ENCODE results near the gene CDH23. TPM values are rescaled to one million over a fixed set of nuclear protein-coding genes. Genes with fewer than 3 reads are reported as not detected.

The CDH23 gene
- polyA plus RNA-seq, 1 donor from 2014 or later = 6.6 TPM

DNA sequence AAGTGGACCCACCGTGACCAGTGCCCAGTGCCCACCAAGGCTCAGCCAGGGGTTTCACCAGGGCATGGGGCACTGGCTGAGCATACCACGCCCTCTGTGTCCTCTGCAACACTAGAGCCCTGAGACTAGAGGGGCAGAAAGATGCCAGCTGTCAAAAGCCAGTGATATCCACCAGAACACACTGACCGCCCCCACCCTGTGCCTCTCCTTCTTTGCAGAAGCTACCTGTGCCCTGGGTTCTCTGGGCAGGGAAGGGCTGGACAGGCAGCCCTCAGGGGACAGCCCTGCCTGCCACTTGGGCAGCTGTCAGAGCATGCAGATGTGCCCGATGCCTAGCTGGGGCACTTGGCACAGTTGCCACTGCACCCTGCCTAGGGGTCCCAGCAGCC, 376.1 kb downstream of the CDH23 start:
- no peaks in the 10 kb centered on the region for H4K20me1 ChIP-seq (ENCODE audit: insufficient read depth)
- H3K4me2 ChIP-seq (ENCODE audit: low read length) = no peak overlapping the region
- no peak overlapping the region for H3K27ac ChIP-seq (ENCODE audit: low read length)
- no peaks in the 10 kb centered on the region for H3K36me3 ChIP-seq (ENCODE audit: insufficient read depth, low read length)
- no peaks in the 10 kb centered on the region for H3K79me2 ChIP-seq (replicated peaks; ENCODE audit: insufficient read depth, low read length)
- H3K9ac ChIP-seq (ENCODE audit: low read length) = no peak overlapping the region
- peak overlapping the region; percentile 56 for H3K4me3 ChIP-seq (ENCODE audit: low read length)
- no peaks in the 10 kb centered on the region for H3K9me2 ChIP-seq (ENCODE audit: insufficient read depth, low read length)
- no peak overlapping the region for H2AFZ ChIP-seq (ENCODE audit: low read depth, low read length)
- no peaks in the 10 kb centered on the region for H3F3A ChIP-seq (ENCODE audit: insufficient read depth, low read length, poor library complexity, severe bottlenecking)
- TF ChIP-seq, protein P1, sequence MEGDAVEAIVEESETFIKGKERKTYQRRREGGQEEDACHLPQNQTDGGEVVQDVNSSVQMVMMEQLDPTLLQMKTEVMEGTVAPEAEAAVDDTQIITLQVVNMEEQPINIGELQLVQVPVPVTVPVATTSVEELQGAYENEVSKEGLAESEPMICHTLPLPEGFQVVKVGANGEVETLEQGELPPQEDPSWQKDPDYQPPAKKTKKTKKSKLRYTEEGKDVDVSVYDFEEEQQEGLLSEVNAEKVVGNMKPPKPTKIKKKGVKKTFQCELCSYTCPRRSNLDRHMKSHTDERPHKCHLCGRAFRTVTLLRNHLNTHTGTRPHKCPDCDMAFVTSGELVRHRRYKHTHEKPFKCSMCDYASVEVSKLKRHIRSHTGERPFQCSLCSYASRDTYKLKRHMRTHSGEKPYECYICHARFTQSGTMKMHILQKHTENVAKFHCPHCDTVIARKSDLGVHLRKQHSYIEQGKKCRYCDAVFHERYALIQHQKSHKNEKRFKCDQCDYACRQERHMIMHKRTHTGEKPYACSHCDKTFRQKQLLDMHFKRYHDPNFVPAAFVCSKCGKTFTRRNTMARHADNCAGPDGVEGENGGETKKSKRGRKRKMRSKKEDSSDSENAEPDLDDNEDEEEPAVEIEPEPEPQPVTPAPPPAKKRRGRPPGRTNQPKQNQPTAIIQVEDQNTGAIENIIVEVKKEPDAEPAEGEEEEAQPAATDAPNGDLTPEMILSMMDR (IDR thresholded peaks at IDR 0.05; ENCODE audit: poor library complexity, severe bottlenecking) = no peak
- TF ChIP-seq RAD21 (conservative IDR thresholded peaks at IDR 0.05) (no peak), MXI1 (conservative IDR thresholded peaks at IDR 0.05; ENCODE audit: poor library complexity, severe bottlenecking) (no peak), EZH2 (IDR thresholded peaks at IDR 0.05; ENCODE audit: borderline replicate concordance, insufficient read depth, low read length, poor library complexity, severe bottlenecking) (no peak), EP300 (conservative IDR thresholded peaks at IDR 0.05; ENCODE audit: poor library complexity, severe bottlenecking) (no peak), TAF1 (IDR thresholded peaks at IDR 0.05; ENCODE audit: low read depth) (no peak), POLR2AphosphoS5 (IDR thresholded peaks at IDR 0.05) (no peak), SMC3 (conservative IDR thresholded peaks at IDR 0.05; ENCODE audit: poor library complexity) (no peak)
- TF ChIP-seq, protein P2, sequence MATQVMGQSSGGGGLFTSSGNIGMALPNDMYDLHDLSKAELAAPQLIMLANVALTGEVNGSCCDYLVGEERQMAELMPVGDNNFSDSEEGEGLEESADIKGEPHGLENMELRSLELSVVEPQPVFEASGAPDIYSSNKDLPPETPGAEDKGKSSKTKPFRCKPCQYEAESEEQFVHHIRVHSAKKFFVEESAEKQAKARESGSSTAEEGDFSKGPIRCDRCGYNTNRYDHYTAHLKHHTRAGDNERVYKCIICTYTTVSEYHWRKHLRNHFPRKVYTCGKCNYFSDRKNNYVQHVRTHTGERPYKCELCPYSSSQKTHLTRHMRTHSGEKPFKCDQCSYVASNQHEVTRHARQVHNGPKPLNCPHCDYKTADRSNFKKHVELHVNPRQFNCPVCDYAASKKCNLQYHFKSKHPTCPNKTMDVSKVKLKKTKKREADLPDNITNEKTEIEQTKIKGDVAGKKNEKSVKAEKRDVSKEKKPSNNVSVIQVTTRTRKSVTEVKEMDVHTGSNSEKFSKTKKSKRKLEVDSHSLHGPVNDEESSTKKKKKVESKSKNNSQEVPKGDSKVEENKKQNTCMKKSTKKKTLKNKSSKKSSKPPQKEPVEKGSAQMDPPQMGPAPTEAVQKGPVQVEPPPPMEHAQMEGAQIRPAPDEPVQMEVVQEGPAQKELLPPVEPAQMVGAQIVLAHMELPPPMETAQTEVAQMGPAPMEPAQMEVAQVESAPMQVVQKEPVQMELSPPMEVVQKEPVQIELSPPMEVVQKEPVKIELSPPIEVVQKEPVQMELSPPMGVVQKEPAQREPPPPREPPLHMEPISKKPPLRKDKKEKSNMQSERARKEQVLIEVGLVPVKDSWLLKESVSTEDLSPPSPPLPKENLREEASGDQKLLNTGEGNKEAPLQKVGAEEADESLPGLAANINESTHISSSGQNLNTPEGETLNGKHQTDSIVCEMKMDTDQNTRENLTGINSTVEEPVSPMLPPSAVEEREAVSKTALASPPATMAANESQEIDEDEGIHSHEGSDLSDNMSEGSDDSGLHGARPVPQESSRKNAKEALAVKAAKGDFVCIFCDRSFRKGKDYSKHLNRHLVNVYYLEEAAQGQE (IDR thresholded peaks at IDR 0.05; ENCODE audit: borderline replicate concordance) = no peak
- H3K9me3 ChIP-seq (ENCODE audit: low read length) = no peaks in the 10 kb centered on the region
- H3K27me3 ChIP-seq (ENCODE audit: insufficient read depth, low read depth, low read length) = peaks cover 24% of the 10 kb centered on the region

DNA sequence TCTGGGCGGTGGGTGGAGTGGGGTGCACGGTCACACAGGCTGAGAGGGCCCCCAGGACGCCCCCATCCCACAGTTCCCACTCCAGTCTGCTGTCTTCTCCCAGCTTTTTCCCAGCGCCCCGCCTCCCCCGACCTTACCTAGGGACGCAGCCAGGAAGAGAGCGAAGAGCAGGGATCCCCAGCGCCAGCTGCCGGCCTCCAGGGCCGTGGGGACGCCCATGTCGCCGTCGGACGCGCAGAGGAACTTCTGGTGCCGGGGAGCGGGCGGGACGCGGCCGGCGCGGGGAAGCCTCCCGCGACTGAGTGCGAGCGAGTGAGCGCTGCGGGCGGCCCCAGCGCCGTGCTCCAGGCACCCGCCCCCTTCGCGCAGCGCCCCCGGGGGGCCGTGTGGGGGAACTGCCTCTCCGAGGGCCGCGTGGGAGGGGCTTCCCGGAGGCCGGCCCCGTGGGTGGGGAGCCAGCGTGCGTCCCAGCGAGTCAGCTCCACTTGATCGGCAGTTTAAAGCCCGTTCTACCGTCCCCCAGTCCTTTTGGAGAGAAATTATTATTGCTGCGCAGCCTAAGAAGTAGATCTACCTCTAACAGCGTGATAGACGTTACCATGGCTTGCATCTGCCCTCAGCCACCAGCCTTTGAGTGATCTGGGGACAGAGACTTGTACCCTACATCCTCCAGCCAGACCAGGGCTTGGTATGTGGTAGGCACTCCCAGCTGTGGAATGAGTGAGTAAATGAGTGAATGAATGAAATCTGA, 376.7 kb downstream of the CDH23 start, which contains the start of gene VSIR:
Gene VSIR (minus strand): TSS at position 300 of the 751 bp plus-strand sequence. CDS start 81 bp downstream, at position 219.
- no peak within 1 kb of the TSS for H2AFZ ChIP-seq (ENCODE audit: low read depth, low read length)

More for the DNA sequence above, 376.7 kb downstream of the CDH23 start, which contains the start of gene VSIR:
- Histone ChIP-seq H3F3A (ENCODE audit: insufficient read depth, low read length, poor library complexity, severe bottlenecking) (no peaks in the 10 kb centered on the region), H3K36me3 (ENCODE audit: insufficient read depth, low read length) (no peaks in the 10 kb centered on the region), H3K79me2 (replicated peaks; ENCODE audit: insufficient read depth, low read length) (no peaks in the 10 kb centered on the region), H3K9me3 (ENCODE audit: low read length) (no peaks in the 10 kb centered on the region), H3K27ac (ENCODE audit: low read length) (no peak within 1 kb of the TSS), H3K4me3 (ENCODE audit: low read length) (peak within 1 kb of the TSS; percentile 56), H3K9me2 (ENCODE audit: insufficient read depth, low read length) (no peaks in the 10 kb centered on the region), H3K27me3 (ENCODE audit: insufficient read depth, low read depth, low read length) (peaks cover 24% of the 10 kb centered on the region), H3K9ac (ENCODE audit: low read length) (no peak within 1 kb of the TSS), H4K20me1 (ENCODE audit: insufficient read depth) (no peaks in the 10 kb centered on the region), H3K4me2 (ENCODE audit: low read length) (peak within 1 kb of the TSS; percentile 30)
- TF ChIP-seq MXI1 (conservative IDR thresholded peaks at IDR 0.05; ENCODE audit: poor library complexity, severe bottlenecking) (peak; percentile 36), SMC3 (conservative IDR thresholded peaks at IDR 0.05; ENCODE audit: poor library complexity) (peak; percentile 62), RAD21 (conservative IDR thresholded peaks at IDR 0.05) (peak; percentile 54), EZH2 (IDR thresholded peaks at IDR 0.05; ENCODE audit: borderline replicate concordance, insufficient read depth, low read length, poor library complexity, severe bottlenecking) (no peak), TAF1 (IDR thresholded peaks at IDR 0.05; ENCODE audit: low read depth) (no peak)
- TF ChIP-seq, protein P2 (IDR thresholded peaks at IDR 0.05; ENCODE audit: borderline replicate concordance) = no peak
- TF ChIP-seq, protein P1 (IDR thresholded peaks at IDR 0.05; ENCODE audit: poor library complexity, severe bottlenecking) = peak; percentile 86

All from neural cell (in vitro differentiated cells).